ENCODE measurements around the gene ASIC3. TPM values are rescaled to one million over a fixed set of nuclear protein-coding genes. Genes with fewer than 3 reads are reported as not detected.

Gene ASIC3
- total RNA-seq, 1 donor from 2014 or later: 5.8 TPM

GRCh38 chr7:151053096-151053495 lies 4.8 kb downstream of the ASIC3 start:
- Mint-ChIP-seq H3K27me3 (ENCODE audit: unreplicated experiment) (no peaks in the 10 kb centered on the region), H3K4me1 (ENCODE audit: unreplicated experiment) (peaks cover 16% of the 10 kb centered on the region), H3K36me3 (ENCODE audit: unreplicated experiment) (no peaks in the 10 kb centered on the region), H3K4me3 (ENCODE audit: unreplicated experiment) (no peak overlapping the region), H3K9me3 (ENCODE audit: unreplicated experiment) (no peaks in the 10 kb centered on the region), H3K27ac (ENCODE audit: unreplicated experiment) (no peak overlapping the region)
- DNase-seq (ENCODE audit: extremely low spot score, unreplicated experiment): no peak
- TF ChIP-seq, protein P1, sequence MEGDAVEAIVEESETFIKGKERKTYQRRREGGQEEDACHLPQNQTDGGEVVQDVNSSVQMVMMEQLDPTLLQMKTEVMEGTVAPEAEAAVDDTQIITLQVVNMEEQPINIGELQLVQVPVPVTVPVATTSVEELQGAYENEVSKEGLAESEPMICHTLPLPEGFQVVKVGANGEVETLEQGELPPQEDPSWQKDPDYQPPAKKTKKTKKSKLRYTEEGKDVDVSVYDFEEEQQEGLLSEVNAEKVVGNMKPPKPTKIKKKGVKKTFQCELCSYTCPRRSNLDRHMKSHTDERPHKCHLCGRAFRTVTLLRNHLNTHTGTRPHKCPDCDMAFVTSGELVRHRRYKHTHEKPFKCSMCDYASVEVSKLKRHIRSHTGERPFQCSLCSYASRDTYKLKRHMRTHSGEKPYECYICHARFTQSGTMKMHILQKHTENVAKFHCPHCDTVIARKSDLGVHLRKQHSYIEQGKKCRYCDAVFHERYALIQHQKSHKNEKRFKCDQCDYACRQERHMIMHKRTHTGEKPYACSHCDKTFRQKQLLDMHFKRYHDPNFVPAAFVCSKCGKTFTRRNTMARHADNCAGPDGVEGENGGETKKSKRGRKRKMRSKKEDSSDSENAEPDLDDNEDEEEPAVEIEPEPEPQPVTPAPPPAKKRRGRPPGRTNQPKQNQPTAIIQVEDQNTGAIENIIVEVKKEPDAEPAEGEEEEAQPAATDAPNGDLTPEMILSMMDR (IDR thresholded peaks at IDR 0.05): no peak

GRCh38 chr7:151053751-151054150 lies 5.4 kb downstream of the ASIC3 start:
- Mint-ChIP-seq H3K4me3 (ENCODE audit: unreplicated experiment) (no peak overlapping the region), H3K4me1 (ENCODE audit: unreplicated experiment) (peaks cover 22% of the 10 kb centered on the region)

DNA sequence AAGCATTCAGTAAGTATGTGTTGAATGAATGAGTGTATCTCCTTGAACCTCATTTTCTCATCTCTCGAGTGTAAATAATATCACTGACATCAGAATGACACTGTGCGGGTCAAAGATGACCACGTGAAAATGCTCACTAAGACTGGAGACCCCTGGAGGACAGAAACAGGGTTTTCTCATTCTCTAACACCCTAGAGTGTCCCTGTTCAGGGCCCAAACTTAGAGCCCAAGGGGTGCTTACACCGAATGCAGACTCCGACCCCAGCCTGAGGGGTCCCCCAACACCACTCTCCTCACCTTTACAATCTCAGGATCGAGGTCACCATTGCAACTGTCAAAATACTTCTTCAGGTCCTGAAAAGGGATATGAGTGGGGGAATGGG lies 7.9 kb downstream of the ASIC3 start:
- TF ChIP-seq, protein P1 (IDR thresholded peaks at IDR 0.05): no peak
- Mint-ChIP-seq H3K4me1 (ENCODE audit: unreplicated experiment) (peaks cover 32% of the 10 kb centered on the region), H3K36me3 (ENCODE audit: unreplicated experiment) (no peaks in the 10 kb centered on the region), H3K9me3 (ENCODE audit: unreplicated experiment) (no peaks in the 10 kb centered on the region), H3K27ac (ENCODE audit: unreplicated experiment) (no peak overlapping the region), H3K4me3 (ENCODE audit: unreplicated experiment) (peak overlapping the region; percentile 89), H3K27me3 (ENCODE audit: unreplicated experiment) (no peaks in the 10 kb centered on the region)
- no peak for DNase-seq (ENCODE audit: extremely low spot score, unreplicated experiment)

More at GRCh38 chr7:151053751-151054150, 5.4 kb downstream of the ASIC3 start:
- no peak overlapping the region for H3K27ac Mint-ChIP-seq (ENCODE audit: unreplicated experiment)
- H3K36me3 Mint-ChIP-seq (ENCODE audit: unreplicated experiment): no peaks in the 10 kb centered on the region
- H3K27me3 Mint-ChIP-seq (ENCODE audit: unreplicated experiment): no peaks in the 10 kb centered on the region
- H3K9me3 Mint-ChIP-seq (ENCODE audit: unreplicated experiment): no peaks in the 10 kb centered on the region
- no peak for DNase-seq (ENCODE audit: extremely low spot score, unreplicated experiment)
- TF ChIP-seq, protein P1 (IDR thresholded peaks at IDR 0.05): no peak

DNA sequence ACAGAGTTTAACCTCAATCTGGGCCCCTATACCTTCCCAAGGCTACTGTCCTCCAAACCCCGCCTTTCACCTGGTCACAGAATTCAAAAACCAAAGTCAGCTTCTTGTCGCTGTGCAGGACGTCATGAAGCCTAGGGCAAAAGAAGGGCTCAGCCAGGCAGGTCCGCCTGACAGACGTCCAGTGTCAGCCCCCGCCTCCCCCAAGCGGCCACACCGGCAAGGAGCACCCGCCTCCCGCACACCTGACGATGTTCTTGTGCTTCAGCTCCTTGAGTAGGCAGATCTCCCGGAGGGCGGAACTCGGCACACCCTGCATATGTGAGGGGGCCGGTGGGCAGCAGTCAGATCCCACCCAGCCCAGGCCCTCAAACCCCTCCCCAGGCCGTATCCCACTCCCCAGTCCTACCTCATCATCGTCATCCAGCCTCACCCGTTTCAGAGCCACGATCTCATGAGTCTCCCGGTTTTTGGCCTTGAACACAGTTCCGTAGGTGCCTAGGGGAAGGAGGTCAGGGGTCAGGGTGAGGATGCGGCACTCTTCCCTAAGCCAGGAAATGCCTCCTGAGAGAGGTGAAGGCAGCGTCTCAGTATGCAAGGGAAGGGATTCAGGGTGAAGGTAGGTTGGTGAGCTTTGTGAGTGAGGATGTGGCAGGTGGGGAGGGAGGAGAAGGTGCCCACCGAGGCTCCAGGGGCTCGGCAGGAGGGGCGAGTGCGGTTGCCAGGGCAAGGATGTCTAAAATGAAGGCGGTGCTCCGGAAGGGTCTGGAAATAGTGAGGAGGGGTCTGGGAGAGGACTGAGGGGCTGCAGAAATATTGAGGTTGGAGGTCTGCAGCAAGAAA lies 8.6 kb downstream of the ASIC3 start:
- no peak for DNase-seq (ENCODE audit: extremely low spot score, unreplicated experiment)
- TF ChIP-seq, protein P1 (IDR thresholded peaks at IDR 0.05): no peak
- H3K27ac Mint-ChIP-seq (ENCODE audit: unreplicated experiment): peak overlapping the region; percentile 95
- H3K9me3 Mint-ChIP-seq (ENCODE audit: unreplicated experiment): no peaks in the 10 kb centered on the region
- no peaks in the 10 kb centered on the region for H3K27me3 Mint-ChIP-seq (ENCODE audit: unreplicated experiment)
- no peaks in the 10 kb centered on the region for H3K36me3 Mint-ChIP-seq (ENCODE audit: unreplicated experiment)
- H3K4me3 Mint-ChIP-seq (ENCODE audit: unreplicated experiment): peak overlapping the region; percentile 89
- peaks cover 36% of the 10 kb centered on the region for H3K4me1 Mint-ChIP-seq (ENCODE audit: unreplicated experiment)

GRCh38 chr7:151057506-151057988 lies 9.2 kb downstream of the ASIC3 start, which contains the start of gene CDK5:
Gene CDK5, minus strand, starts transcription at chr7:151057897. Its CDS starts 49 bp downstream, at chr7:151057848.
- no peaks in the 10 kb centered on the region for H3K27me3 Mint-ChIP-seq (ENCODE audit: unreplicated experiment)
- TF ChIP-seq, protein P1 (IDR thresholded peaks at IDR 0.05): no peak
- H3K4me1 Mint-ChIP-seq (ENCODE audit: unreplicated experiment): peaks cover 42% of the 10 kb centered on the region
- no peak for DNase-seq (ENCODE audit: extremely low spot score, unreplicated experiment)
- no peaks in the 10 kb centered on the region for H3K36me3 Mint-ChIP-seq (ENCODE audit: unreplicated experiment)
- H3K9me3 Mint-ChIP-seq (ENCODE audit: unreplicated experiment): no peaks in the 10 kb centered on the region
- peak within 1 kb of the TSS; percentile 89 for H3K4me3 Mint-ChIP-seq (ENCODE audit: unreplicated experiment)
- H3K27ac Mint-ChIP-seq (ENCODE audit: unreplicated experiment): peak within 1 kb of the TSS; percentile 95
